ENCODE measurements around the gene AMDHD2.
"Not testable (repeated sequence)": the region's sequence is repeated elsewhere in the genome, so short reads cannot be mapped to it uniquely, and the experiment has no call there.

Gene AMDHD2

DNA sequence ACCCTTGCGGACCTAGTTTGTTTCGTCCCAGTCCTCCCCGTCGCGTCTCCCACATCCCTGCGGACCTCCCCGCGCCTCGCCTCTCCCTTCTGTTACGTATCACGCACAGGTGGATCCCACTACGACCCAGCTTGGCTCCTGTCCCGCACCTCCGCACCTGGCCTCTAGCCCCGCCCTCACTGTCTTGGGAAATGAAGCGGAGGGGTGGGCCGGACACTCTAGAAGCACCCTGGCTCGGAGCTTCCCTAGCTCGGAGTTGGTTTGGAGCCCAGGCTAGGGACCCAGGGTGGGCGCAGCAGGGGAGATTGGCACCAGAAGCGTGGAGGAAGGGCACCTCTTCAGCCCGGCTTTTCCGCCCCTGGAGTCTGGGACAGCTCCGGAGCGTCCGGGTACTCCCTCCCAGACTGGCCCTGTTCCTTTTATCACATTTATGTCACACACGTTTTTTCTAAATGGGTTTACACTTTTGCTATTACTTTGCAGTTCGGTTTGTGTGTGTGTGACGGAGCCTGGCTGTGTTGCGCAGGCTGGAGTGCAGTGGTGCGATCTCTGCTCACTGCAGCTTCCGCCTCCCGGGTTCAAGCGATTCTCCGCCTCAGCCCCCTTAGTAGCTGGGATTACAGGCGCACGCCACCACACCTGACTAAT, 12.4 kb downstream of the AMDHD2 start:
- no peaks in the 10 kb centered on the region for H3K9me3 ChIP-seq (ENCODE audit: insufficient read depth, low read length)
- H3K4me3 ChIP-seq (ENCODE audit: insufficient read length, low read depth), result peak overlapping the region; percentile 63
- no peak for TF ChIP-seq YY1 (IDR thresholded peaks at IDR 0.05; ENCODE audit: insufficient read depth, insufficient read length)
- no peak for TF ChIP-seq SUZ12 (IDR thresholded peaks at IDR 0.05; ENCODE audit: extremely low read depth, insufficient read depth, insufficient read length)
- TF ChIP-seq ZNF274 (IDR thresholded peaks at IDR 0.05; ENCODE audit: low read depth, low read length), result no peak
- DNase-seq (ENCODE audit: low read depth, low spot score), result no peak
- H3K27me3 ChIP-seq (ENCODE audit: insufficient read depth, insufficient read length), result no peaks in the 10 kb centered on the region
- peaks cover 23% of the 10 kb centered on the region for H3K4me1 ChIP-seq (ENCODE audit: insufficient read depth, insufficient read length)
- H3K36me3 ChIP-seq (ENCODE audit: insufficient read depth, insufficient read length, low read length), result peaks cover 34% of the 10 kb centered on the region
- peak overlapping the region; percentile 85 for H3K9ac ChIP-seq (ENCODE audit: insufficient read length, low read depth)

DNA sequence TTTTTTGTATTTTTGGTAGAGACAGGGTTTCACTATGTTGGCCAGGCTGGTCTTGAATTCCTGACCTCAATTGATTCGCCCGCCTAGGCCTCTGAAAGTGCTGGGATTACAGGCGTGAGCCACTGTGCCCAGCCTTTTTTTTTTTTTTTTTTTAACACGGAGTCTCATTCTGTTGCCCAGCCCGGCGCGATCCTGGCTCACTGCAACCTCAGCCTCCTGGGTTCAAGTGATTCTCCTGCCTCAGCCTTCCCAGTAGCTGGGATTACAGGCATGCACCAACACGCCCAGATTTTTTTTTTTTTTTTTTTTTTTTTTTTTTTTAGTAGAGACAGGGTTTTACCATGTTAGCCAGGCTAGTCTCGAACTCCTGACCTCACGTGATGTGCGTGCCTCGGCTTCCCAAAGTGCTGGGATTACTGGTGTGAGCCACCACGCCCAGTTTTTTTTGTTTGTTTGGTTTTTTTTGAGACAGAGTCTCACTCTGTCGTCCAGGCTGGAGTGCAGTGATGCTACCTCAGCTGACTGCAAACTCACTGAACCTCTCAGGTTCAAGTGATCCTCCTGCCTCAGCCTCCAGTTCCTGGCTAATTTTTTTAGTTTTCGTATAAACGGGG, 13.1 kb downstream of the AMDHD2 start:
- H3K9ac ChIP-seq (ENCODE audit: insufficient read length, low read depth), result peak overlapping the region; percentile 85
- not testable (repeated sequence) for H3K4me3 ChIP-seq (ENCODE audit: insufficient read length, low read depth)

DNA sequence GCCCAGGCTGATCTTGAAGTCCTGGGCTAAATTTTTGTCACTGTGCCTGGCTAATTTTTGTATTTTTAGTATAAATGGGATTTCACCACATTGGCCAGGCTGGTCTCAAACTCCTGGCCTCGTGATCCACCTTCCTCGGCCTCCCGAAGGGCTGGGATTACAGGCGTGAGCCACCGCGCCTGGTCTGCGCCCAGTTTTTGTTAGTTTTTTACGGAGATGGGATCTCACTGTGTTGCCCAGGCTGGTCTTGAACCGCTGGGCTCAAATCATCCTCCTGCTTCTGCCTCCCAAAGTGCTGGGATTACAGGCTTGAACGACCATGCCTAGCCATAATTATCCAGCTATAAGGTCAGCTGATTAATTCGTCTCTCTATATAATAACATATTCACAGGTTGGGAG, 13.7 kb downstream of the AMDHD2 start:
- peaks cover 23% of the 10 kb centered on the region for H3K4me1 ChIP-seq (ENCODE audit: insufficient read depth, insufficient read length)

More for the DNA sequence above, 13.1 kb downstream of the AMDHD2 start:
- not testable (repeated sequence) for DNase-seq (ENCODE audit: low read depth, low spot score); H3K27me3 ChIP-seq (ENCODE audit: insufficient read depth, insufficient read length); H3K9me3 ChIP-seq (ENCODE audit: insufficient read depth, low read length)
- Histone ChIP-seq H3K4me1 (ENCODE audit: insufficient read depth, insufficient read length) (peaks cover 23% of the 10 kb centered on the region), H3K36me3 (ENCODE audit: insufficient read depth, insufficient read length, low read length) (peaks cover 28% of the 10 kb centered on the region)

DNA sequence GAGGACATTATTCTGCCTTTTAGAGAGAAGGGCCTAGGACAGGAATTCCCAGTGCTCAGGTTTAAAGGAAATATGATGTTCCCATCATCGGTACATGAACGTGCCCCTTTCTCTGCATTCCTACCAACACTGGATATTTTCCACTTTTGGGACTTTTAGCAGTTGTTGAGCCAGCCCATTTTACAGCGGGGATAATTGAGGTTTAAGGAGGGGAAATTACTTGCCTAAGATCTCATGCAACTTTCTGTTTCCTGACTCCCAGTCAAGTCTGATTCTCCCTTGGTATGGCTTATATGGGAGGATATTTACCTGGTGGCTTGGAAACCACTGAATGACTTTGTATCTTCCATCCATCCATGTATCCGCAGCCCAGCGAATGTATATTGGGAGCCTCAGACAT, 14.2 kb downstream of the AMDHD2 start:
- peaks cover 18% of the 10 kb centered on the region for H3K36me3 ChIP-seq (ENCODE audit: insufficient read depth, insufficient read length, low read length)
- H3K27me3 ChIP-seq (ENCODE audit: insufficient read depth, insufficient read length); DNase-seq (ENCODE audit: low read depth, low spot score); H3K9me3 ChIP-seq (ENCODE audit: insufficient read depth, low read length); H3K9ac ChIP-seq (ENCODE audit: insufficient read length, low read depth); H3K4me3 ChIP-seq (ENCODE audit: insufficient read length, low read depth): not testable (repeated sequence)
- H3K4me1 ChIP-seq (ENCODE audit: insufficient read depth, insufficient read length), result peaks cover 23% of the 10 kb centered on the region

More for the DNA sequence above, 13.7 kb downstream of the AMDHD2 start:
- H3K9me3 ChIP-seq (ENCODE audit: insufficient read depth, low read length), result no peaks in the 10 kb centered on the region
- H3K27me3 ChIP-seq (ENCODE audit: insufficient read depth, insufficient read length), result no peaks in the 10 kb centered on the region
- no peak overlapping the region for H3K9ac ChIP-seq (ENCODE audit: insufficient read length, low read depth)
- no peak for DNase-seq (ENCODE audit: low read depth, low spot score)
- TF ChIP-seq SUZ12 (IDR thresholded peaks at IDR 0.05; ENCODE audit: extremely low read depth, insufficient read depth, insufficient read length), result no peak
- no peak for TF ChIP-seq YY1 (IDR thresholded peaks at IDR 0.05; ENCODE audit: insufficient read depth, insufficient read length)
- no peak for TF ChIP-seq ZNF274 (IDR thresholded peaks at IDR 0.05; ENCODE audit: low read depth, low read length)
- no peak overlapping the region for H3K4me3 ChIP-seq (ENCODE audit: insufficient read length, low read depth)
- peaks cover 21% of the 10 kb centered on the region for H3K36me3 ChIP-seq (ENCODE audit: insufficient read depth, insufficient read length, low read length)

DNA sequence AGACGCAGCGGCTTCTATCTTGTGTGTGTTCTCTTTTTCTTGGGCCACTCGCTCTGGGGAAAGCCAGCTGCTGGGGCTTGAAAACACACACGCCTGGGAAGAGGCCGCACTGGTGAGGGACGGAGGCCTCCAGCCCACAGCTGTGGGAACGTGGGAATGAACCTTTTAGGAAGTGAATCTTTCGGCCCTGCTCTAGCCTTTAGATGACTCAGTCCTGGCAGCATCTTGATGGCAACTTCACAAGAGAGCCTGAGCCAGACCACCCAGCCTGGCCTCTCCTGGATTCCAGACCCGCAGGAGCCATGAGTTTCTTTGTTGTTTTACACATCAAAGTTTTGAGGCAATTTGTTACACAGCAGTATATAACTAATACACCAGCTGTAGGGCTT, 15.4 kb downstream of the AMDHD2 start:
- H3K27me3 ChIP-seq (ENCODE audit: insufficient read depth, insufficient read length), result no peaks in the 10 kb centered on the region
- no peak for TF ChIP-seq YY1 (IDR thresholded peaks at IDR 0.05; ENCODE audit: insufficient read depth, insufficient read length)
- TF ChIP-seq ZNF274 (IDR thresholded peaks at IDR 0.05; ENCODE audit: low read depth, low read length), result no peak
- no peak for TF ChIP-seq SUZ12 (IDR thresholded peaks at IDR 0.05; ENCODE audit: extremely low read depth, insufficient read depth, insufficient read length)
- no peaks in the 10 kb centered on the region for H3K9me3 ChIP-seq (ENCODE audit: insufficient read depth, low read length)
- H3K4me3 ChIP-seq (ENCODE audit: insufficient read length, low read depth), result no peak overlapping the region
- peaks cover 22% of the 10 kb centered on the region for H3K4me1 ChIP-seq (ENCODE audit: insufficient read depth, insufficient read length)
- H3K9ac ChIP-seq (ENCODE audit: insufficient read length, low read depth), result peak overlapping the region; percentile 23
- no peak for DNase-seq (ENCODE audit: low read depth, low spot score)
- peaks cover 14% of the 10 kb centered on the region for H3K36me3 ChIP-seq (ENCODE audit: insufficient read depth, insufficient read length, low read length)

DNA sequence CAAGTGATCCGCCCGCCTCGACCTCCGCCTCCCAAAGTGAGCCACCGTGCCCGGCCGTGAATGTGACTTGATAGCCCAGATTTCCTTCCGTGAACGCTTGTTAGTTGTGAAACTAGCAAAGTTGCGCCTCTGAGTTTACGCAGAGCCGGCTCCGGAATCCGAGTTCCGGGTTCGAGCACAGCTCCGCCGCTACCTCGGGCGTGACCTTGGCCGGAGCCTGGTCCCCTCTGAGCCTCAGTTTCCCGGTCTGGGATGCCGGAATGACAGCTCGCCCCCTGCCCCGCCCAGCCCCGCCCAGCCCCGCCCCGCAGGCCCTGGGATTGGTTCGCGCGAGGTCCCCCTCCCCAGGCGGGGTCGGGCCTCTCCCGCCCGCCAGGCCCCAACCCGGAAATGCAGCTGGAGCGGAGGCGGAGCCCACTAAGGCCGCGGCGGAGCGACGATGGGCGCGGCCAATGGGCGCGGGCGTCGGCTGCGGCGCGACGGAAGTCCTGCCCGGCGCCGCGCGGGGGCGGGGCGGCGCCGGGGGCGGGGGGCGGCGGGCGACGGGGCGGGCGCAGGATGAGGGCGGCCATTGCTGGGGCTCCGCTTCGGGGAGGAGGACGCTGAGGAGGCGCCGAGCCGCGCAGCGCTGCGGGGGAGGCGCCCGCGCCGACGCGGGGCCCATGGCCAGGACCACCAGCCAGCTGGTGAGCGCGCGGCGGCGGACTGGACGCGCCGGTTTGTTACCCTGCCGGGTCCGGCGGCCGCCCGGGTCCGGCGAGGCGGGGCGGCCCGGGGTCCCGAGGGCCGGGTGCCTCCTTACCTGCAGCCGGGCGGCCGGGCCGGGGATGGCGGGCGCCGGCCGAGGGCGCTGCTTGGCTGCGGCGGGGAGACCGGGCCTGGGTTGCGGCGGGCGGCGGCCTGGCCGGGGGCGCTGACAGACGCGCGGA, 17.5 kb downstream of the AMDHD2 start, which contains the start of gene PDPK1:
PDPK1 (plus strand) TSS at position 571 of the 929 bp plus-strand sequence; CDS start at position 663, 92 bp downstream.
- Histone ChIP-seq H3K36me3 (ENCODE audit: insufficient read depth, insufficient read length, low read length) (peaks cover 16% of the 10 kb centered on the region), H3K4me3 (ENCODE audit: insufficient read length, low read depth) (peak within 1 kb of the TSS; percentile 76), H3K4me1 (ENCODE audit: insufficient read depth, insufficient read length) (peaks cover 17% of the 10 kb centered on the region), H3K9ac (ENCODE audit: insufficient read length, low read depth) (peak within 1 kb of the TSS; percentile 90), H3K9me3 (ENCODE audit: insufficient read depth, low read length) (no peaks in the 10 kb centered on the region), H3K27me3 (ENCODE audit: insufficient read depth, insufficient read length) (no peaks in the 10 kb centered on the region)
- DNase-seq (ENCODE audit: low read depth, low spot score), result peak; percentile 95
- TF ChIP-seq ZNF274 (IDR thresholded peaks at IDR 0.05; ENCODE audit: low read depth, low read length) (no peak), YY1 (IDR thresholded peaks at IDR 0.05; ENCODE audit: insufficient read depth, insufficient read length) (peak; percentile 40)

DNA sequence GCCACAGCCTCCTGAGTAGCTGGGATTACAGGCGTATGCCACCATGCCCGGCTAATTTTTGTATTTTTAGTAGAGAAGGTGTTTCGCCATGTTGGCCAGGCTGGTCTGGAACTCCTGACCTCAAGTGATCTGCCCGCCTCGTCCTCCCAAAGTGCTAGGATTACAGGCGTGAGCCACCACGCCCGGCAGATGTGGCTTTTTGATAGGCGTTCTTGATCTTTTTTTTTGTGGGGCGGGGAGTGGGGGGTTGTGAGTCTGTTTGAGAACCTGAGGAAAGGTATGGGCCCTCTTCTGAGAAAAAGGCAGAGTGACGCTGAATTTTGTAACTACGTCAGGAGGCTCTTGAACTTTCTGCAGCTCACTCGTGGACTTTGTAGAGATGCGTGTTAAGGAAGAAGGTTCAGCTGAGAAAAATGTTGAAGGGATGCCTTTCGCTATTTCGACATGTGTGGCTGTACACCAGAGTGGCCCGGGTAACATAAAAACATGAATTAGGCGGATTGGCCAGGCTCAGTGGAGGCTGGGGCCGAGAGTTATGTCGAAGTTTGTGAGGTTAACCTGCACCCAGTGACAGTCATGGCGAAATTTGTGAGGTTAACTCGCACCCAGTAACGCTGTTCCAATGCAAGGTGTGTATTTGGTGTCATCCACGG, 19.1 kb downstream of the AMDHD2 start:
- peaks cover 15% of the 10 kb centered on the region for H3K4me1 ChIP-seq (ENCODE audit: insufficient read depth, insufficient read length)
- not testable (repeated sequence) for H3K4me3 ChIP-seq (ENCODE audit: insufficient read length, low read depth); H3K27me3 ChIP-seq (ENCODE audit: insufficient read depth, insufficient read length); H3K9me3 ChIP-seq (ENCODE audit: insufficient read depth, low read length); DNase-seq (ENCODE audit: low read depth, low spot score)
- H3K9ac ChIP-seq (ENCODE audit: insufficient read length, low read depth), result peak overlapping the region; percentile 45
- peaks cover 16% of the 10 kb centered on the region for H3K36me3 ChIP-seq (ENCODE audit: insufficient read depth, insufficient read length, low read length)

DNA sequence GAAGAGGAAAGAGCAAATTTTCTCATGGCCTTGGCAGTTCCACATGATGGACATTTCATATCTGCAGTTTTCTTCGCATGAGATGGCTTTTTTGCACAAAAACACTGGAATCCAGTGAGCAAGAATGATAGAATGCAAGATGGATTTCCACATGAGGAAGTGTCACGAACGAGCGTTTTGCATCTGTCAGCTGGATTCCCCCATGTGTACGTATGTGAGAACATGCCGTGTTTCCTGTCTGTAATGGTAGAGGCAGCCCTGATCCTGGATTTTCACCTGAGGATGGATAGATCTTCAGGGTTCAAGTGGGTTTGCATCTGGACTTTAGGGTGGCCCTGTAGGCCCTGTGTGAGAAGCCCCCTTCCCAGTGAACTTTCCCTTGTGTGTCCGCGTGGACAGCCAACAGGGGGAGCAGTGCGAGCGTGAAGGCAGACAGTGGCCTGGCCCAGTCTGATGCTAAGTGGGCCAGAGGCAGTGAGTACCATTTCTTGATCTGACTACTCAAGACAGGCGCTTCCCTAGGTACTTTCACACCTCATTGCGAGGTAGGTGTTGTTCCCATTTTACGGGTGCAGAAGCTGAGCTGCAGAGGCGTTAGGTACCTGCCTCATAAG, 19.8 kb downstream of the AMDHD2 start:
- H3K9me3 ChIP-seq (ENCODE audit: insufficient read depth, low read length); H3K4me3 ChIP-seq (ENCODE audit: insufficient read length, low read depth); DNase-seq (ENCODE audit: low read depth, low spot score); H3K27me3 ChIP-seq (ENCODE audit: insufficient read depth, insufficient read length); H3K9ac ChIP-seq (ENCODE audit: insufficient read length, low read depth): not testable (repeated sequence)
- Histone ChIP-seq H3K36me3 (ENCODE audit: insufficient read depth, insufficient read length, low read length) (peaks cover 17% of the 10 kb centered on the region), H3K4me1 (ENCODE audit: insufficient read depth, insufficient read length) (peaks cover 15% of the 10 kb centered on the region)

DNA sequence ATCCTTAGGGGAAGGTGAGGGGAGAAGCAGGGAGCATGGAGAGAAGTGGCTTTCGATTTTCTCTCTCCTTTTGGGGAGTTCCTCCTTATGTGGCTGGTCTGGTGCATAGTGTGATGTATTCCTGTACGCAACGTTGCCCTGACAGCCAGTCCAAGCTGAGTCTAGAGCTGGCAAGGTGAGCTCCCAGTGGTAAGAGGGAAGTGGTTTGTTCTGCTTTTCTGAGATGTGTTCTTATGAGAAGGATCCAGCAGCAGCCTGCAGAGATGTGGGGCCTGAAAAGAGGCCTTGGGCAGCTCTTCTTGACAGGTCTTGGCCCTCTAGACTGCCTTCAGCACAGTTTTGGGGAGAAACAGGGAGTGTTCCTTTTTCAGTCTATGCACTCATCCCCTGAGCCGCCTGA, 20.7 kb downstream of the AMDHD2 start:
- DNase-seq (ENCODE audit: low read depth, low spot score); H3K27me3 ChIP-seq (ENCODE audit: insufficient read depth, insufficient read length); H3K9me3 ChIP-seq (ENCODE audit: insufficient read depth, low read length); H3K4me3 ChIP-seq (ENCODE audit: insufficient read length, low read depth); H3K9ac ChIP-seq (ENCODE audit: insufficient read length, low read depth): not testable (repeated sequence)
- peaks cover 11% of the 10 kb centered on the region for H3K4me1 ChIP-seq (ENCODE audit: insufficient read depth, insufficient read length)
- peaks cover 19% of the 10 kb centered on the region for H3K36me3 ChIP-seq (ENCODE audit: insufficient read depth, insufficient read length, low read length)
